ENCODE measurements around the gene ZNF679.
"Not testable (repeated sequence)": the region's sequence is repeated elsewhere in the genome, so short reads cannot be mapped to it uniquely, and the experiment has no call there.

ZNF679 gene

GRCh38 chr7:64192148-64192704, 36.0 kb upstream of the ZNF679 start:
- TF ChIP-seq CTCF (conservative IDR thresholded peaks at IDR 0.05) = no peak

GRCh38 chr7:64192775-64193174, 35.5 kb upstream of the ZNF679 start:
- no peak for TF ChIP-seq CTCF (conservative IDR thresholded peaks at IDR 0.05)
- no peak overlapping the region for H3K27ac ChIP-seq

More at GRCh38 chr7:64192148-64192704, 36.0 kb upstream of the ZNF679 start:
- no peak overlapping the region for H3K27ac ChIP-seq

GRCh38 chr7:64206903-64207302, 21.4 kb upstream of the ZNF679 start, which contains the start of gene ZNF735:
TSS of gene ZNF735 (plus strand) at chr7:64207203. CDS start at chr7:64207203, 0 bp downstream.
- no peak for TF ChIP-seq CTCF (conservative IDR thresholded peaks at IDR 0.05)

GRCh38 chr7:64219710-64220298, 8.5 kb upstream of the ZNF679 start:
- not testable (repeated sequence) for H3K27ac ChIP-seq

More at GRCh38 chr7:64206903-64207302, 21.4 kb upstream of the ZNF679 start, which contains the start of gene ZNF735:
- H3K27ac ChIP-seq = no peak within 1 kb of the TSS

- H3K27ac ChIP-seq = no peak overlapping the region
- no peak for TF ChIP-seq CTCF (conservative IDR thresholded peaks at IDR 0.05)
Measured at GRCh38 chr7:64223366-64223765, 4.9 kb upstream of the ZNF679 start.

- no peak for TF ChIP-seq CTCF (conservative IDR thresholded peaks at IDR 0.05)
- no peak overlapping the region for H3K27ac ChIP-seq
Measured at GRCh38 chr7:64266341-64266919, 38.2 kb downstream of the ZNF679 start.

- H3K27ac ChIP-seq = no peak overlapping the region
- TF ChIP-seq CTCF (conservative IDR thresholded peaks at IDR 0.05) = no peak
Measured at GRCh38 chr7:64277630-64278029, 49.4 kb downstream of the ZNF679 start.
